Measurements from ENCODE around the gene MUSK. TPM values are rescaled to one million over a fixed set of nuclear protein-coding genes. Genes with fewer than 3 reads are reported as not detected.

MUSK gene
- total and polyA plus RNA-seq, 2 of the 8 experiments (the other 6 are each of a cell fraction or from before 2014, with no cell fraction given): not detected

DNA sequence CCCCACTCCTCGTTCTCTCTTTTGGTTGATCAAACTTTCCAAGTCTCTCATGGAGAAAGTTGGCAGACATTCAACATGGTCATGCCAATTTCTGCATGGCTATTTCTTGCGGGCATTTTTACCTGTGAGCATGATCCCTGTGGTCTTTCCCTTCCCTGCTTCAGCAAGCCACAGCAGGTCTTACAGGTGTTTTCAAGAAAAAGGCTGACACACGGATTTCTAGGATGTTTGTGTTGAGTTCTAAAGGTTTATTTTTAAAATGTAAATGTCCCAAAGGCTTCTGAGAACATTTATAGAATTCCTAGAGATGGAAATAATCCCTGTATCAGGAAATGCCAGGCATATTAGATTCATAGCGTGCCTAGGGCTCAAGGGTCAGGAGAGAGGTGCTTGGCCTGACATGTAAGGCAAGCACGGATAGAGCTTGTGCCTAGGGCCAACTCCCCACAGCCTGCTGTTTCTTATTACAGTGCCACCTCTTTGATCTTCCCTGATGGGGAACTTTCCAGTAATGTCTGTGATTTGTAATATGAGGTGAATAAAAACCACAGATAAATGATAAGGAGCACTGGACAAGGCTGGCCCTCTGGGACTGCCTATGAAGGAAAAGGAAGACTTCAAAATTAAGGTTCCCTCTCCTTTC lies 79.8 kb downstream of the MUSK start (continued):
- TF ChIP-seq KDM1A (IDR thresholded peaks at IDR 0.05; ENCODE audit: borderline replicate concordance, low read length) (no peak), SIN3A (conservative IDR thresholded peaks at IDR 0.05 in 1 of 2, IDR thresholded peaks at IDR 0.05 in 1 of 2; ENCODE audit: low read depth in 1 of 2, low read length in 2 of 2) (no peak), ATF2 (IDR thresholded peaks at IDR 0.05; ENCODE audit: low read length) (no peak), EGR1 (IDR thresholded peaks at IDR 0.05; ENCODE audit: borderline replicate concordance, low read depth, low read length) (no peak)
